WTC11 (cell line): ENCODE results near the gene UGGT2. TPM values are rescaled to one million over a fixed set of nuclear protein-coding genes. Genes with fewer than 3 reads are reported as not detected.

Experiments
- AFF4 ChIP-seq: sonication (generic); formaldehyde crosslinking; IDR thresholded peaks from 2 replicates; pipeline ENCODE4 v1.8.1; 2023; ENCODE audit warnings: mild to moderate bottlenecking, missing genetic modification reagents, borderline replicate concordance
- CBFB ChIP-seq: sonication (generic); formaldehyde crosslinking; IDR thresholded peaks from 2 replicates; pipeline ENCODE4 v1.8.1; 2022; ENCODE audit warnings: mild to moderate bottlenecking, low read depth, missing genetic modification reagents
- CDX4 ChIP-seq: fragments of 250-450 bp; sonication (Bioruptor Pico); IDR thresholded peaks from 2 replicates; pipeline ENCODE4 v1.9.0; 2021; ENCODE audit warnings: moderate library complexity, mild to moderate bottlenecking, inconsistent platforms, borderline replicate concordance
- CREM ChIP-seq: sonication (generic); formaldehyde crosslinking; IDR thresholded peaks from 2 replicates; pipeline ENCODE4 v1.8.1; 2022; ENCODE audit warnings: mild to moderate bottlenecking, missing genetic modification reagents, moderate library complexity
- E2F4 ChIP-seq: sonication (generic); formaldehyde crosslinking; IDR thresholded peaks from 2 replicates; pipeline ENCODE4 v1.8.1; 2022; ENCODE audit warnings: low read depth, mild to moderate bottlenecking, moderate library complexity, missing genetic modification reagents, borderline replicate concordance
- EMX1 ChIP-seq: fragments of 250-450 bp; sonication (Bioruptor Pico); IDR thresholded peaks from 2 replicates; pipeline ENCODE4 v1.8.0; 2021; ENCODE audit warnings: mild to moderate bottlenecking
- ERG ChIP-seq: fragments of 250-450 bp; sonication (Bioruptor Pico); IDR thresholded peaks from 2 replicates; pipeline ENCODE4 v1.8.0; 2021; ENCODE audit warnings: mild to moderate bottlenecking
- FOXJ3 ChIP-seq: sonication (generic); formaldehyde crosslinking; IDR thresholded peaks from 2 replicates; pipeline ENCODE4 v1.9.0; 2021; ENCODE audit warnings: missing genetic modification reagents, mild to moderate bottlenecking, borderline replicate concordance
- FOXP4 ChIP-seq: sonication (generic); formaldehyde crosslinking; IDR thresholded peaks from 2 replicates; pipeline ENCODE4 v1.8.0; 2022; ENCODE audit warnings: mild to moderate bottlenecking, missing genetic modification reagents
- GTF2I ChIP-seq: fragments of 250-450 bp; sonication (Bioruptor Pico); conservative IDR thresholded peaks from 2 replicates; pipeline ENCODE4 v1.4.0; 2021; ENCODE audit warnings: mild to moderate bottlenecking
- JAZF1 ChIP-seq: fragments of 250-450 bp; sonication (Bioruptor Pico); IDR thresholded peaks from 2 replicates; pipeline ENCODE4 v1.9.0; 2021; ENCODE audit warnings: moderate library complexity, mild to moderate bottlenecking, inconsistent platforms
- MAX ChIP-seq: sonication (generic); formaldehyde crosslinking; IDR thresholded peaks from 2 replicates; pipeline ENCODE4 v1.8.0; 2022; ENCODE audit warnings: mild to moderate bottlenecking, missing genetic modification reagents
- MYBL2 ChIP-seq: sonication (generic); formaldehyde crosslinking; IDR thresholded peaks from 2 replicates; pipeline ENCODE4 v1.8.1; 2023; ENCODE audit warnings: mild to moderate bottlenecking, moderate library complexity, missing genetic modification reagents
- NR1H2 ChIP-seq: sonication (generic); formaldehyde crosslinking; IDR thresholded peaks from 2 replicates; pipeline ENCODE4 v1.9.0; 2021; ENCODE audit warnings: mild to moderate bottlenecking, moderate library complexity, missing genetic modification reagents
- OVOL2 ChIP-seq: fragments of 250-450 bp; sonication (Bioruptor Pico); IDR thresholded peaks from 2 replicates; pipeline ENCODE4 v1.9.0; 2021; ENCODE audit warnings: mild to moderate bottlenecking, borderline replicate concordance
- PRRX2 ChIP-seq: fragments of 250-450 bp; sonication (Bioruptor Pico); IDR thresholded peaks from 2 replicates; pipeline ENCODE4 v1.8.0; 2021; ENCODE audit warnings: mild to moderate bottlenecking
- RORB ChIP-seq: fragments of 250-450 bp; sonication (Bioruptor Pico); IDR thresholded peaks from 2 replicates; pipeline ENCODE4 v1.9.0; 2021; ENCODE audit warnings: mild to moderate bottlenecking
- SMAD4 ChIP-seq: sonication (generic); formaldehyde crosslinking; IDR thresholded peaks from 2 replicates; pipeline ENCODE4 v1.8.0; 2022; ENCODE audit warnings: mild to moderate bottlenecking, missing genetic modification reagents
- STAT6 ChIP-seq: sonication (generic); formaldehyde crosslinking; conservative IDR thresholded peaks from 2 replicates; pipeline ENCODE4 v1.8.1; 2023; ENCODE audit warnings: mild to moderate bottlenecking, low read depth, missing genetic modification reagents, moderate library complexity
- TEAD1 ChIP-seq: sonication (generic); formaldehyde crosslinking; IDR thresholded peaks from 2 replicates; pipeline ENCODE4 v1.8.0; 2022; ENCODE audit warnings: mild to moderate bottlenecking, missing genetic modification reagents
- ZNF219 ChIP-seq: sonication (generic); formaldehyde crosslinking; IDR thresholded peaks from 2 replicates; pipeline ENCODE4 v1.8.0; 2023; ENCODE audit warnings: missing genetic modification reagents, mild to moderate bottlenecking, borderline replicate concordance
- ZNF263 ChIP-seq: sonication (generic); formaldehyde crosslinking; IDR thresholded peaks from 2 replicates; pipeline ENCODE4 v1.8.1; 2022; ENCODE audit warnings: low read depth, mild to moderate bottlenecking, moderate library complexity, missing genetic modification reagents
- ZNF317 ChIP-seq: sonication (generic); formaldehyde crosslinking; IDR thresholded peaks from 2 replicates; pipeline ENCODE4 v1.8.1; 2023; ENCODE audit warnings: low read depth, mild to moderate bottlenecking, moderate library complexity, missing genetic modification reagents, borderline replicate concordance
- ZNF416 ChIP-seq: fragments of 250-450 bp; sonication (Bioruptor Pico); IDR thresholded peaks from 2 replicates; pipeline ENCODE4 v1.9.0; 2021; ENCODE audit warnings: mild to moderate bottlenecking, inconsistent platforms
- ZNF423 ChIP-seq: fragments of 250-450 bp; sonication (Bioruptor Pico); IDR thresholded peaks from 2 replicates; pipeline ENCODE4 v2.1.2; 2022; ENCODE audit warnings: mild to moderate bottlenecking, moderate library complexity
- ZNF512 ChIP-seq: sonication (generic); formaldehyde crosslinking; IDR thresholded peaks from 2 replicates; pipeline ENCODE4 v1.8.1; 2022; ENCODE audit warnings: missing genetic modification reagents, borderline replicate concordance
- total RNA-seq: library from RNA; stranded (reverse); gene quantifications from 3 replicates; pipeline ENCODE4 v1.2.3, GENCODE V29; 2021

Gene UGGT2
- total RNA-seq, 1 experiment from 2014 or later: 31.1 TPM

- TF ChIP-seq ZNF219 (no peak), AFF4 (CRISPR knock-in tag) (no peak; the same call in 1 of the 2 replicates), NR1H2 (CRISPR knock-in tag) (no peak), ZNF263 (CRISPR knock-in tag) (no peak), FOXP4 (0 out of 2 replicates have a peak, but pooled peaks have one; percentile 15), JAZF1 (CRISPR knock-in tag) (no peak), ERG (CRISPR knock-in tag) (no peak), CDX4 (CRISPR knock-in tag) (no peak), RORB (CRISPR knock-in tag) (no peak), CREM (CRISPR knock-in tag) (no peak), PRRX2 (CRISPR knock-in tag) (no peak), EMX1 (CRISPR knock-in tag) (no peak), OVOL2 (CRISPR knock-in tag) (no peak), ZNF416 (no peak), STAT6 (peak; percentile 72; the same call in 1 of the 2 replicates), MYBL2 (CRISPR knock-in tag) (peak; percentile 97), GTF2I (CRISPR knock-in tag) (no peak), E2F4 (CRISPR knock-in tag) (peak; percentile 90), FOXJ3 (CRISPR knock-in tag) (no peak), ZNF317 (no peak), SMAD4 (CRISPR knock-in tag) (no peak), MAX (peak; percentile 90), ZNF423 (CRISPR knock-in tag) (no peak), TEAD1 (CRISPR knock-in tag) (peak; percentile 66), CBFB (CRISPR knock-in tag) (peak; percentile 63; the same call in 1 of the 2 replicates), ZNF512 (CRISPR knock-in tag) (0 out of 2 replicates have a peak, but pooled peaks have one; percentile 44)
Observed at GRCh38 chr13:96053003-96053703, at the start of gene UGGT2 (continued).
